Measurements from ENCODE around the gene CETP. TPM values are rescaled to one million over a fixed set of nuclear protein-coding genes. Genes with fewer than 3 reads are reported as not detected.

The CETP gene
- total and polyA plus RNA-seq, 2 donors (not counting 1 experiment from before 2014, with no cell fraction given): 0.06 TPM; not detected in 1

- no peak overlapping the region for H3K4me3 ChIP-seq (replicated peaks in 1 of 4; ENCODE audit: control extremely low read depth in 1 of 4, insufficient read depth in 1 of 4, low read depth in 3 of 4, low read length in 4 of 4)
- no peak overlapping the region for H3K4me2 ChIP-seq (ENCODE audit: extremely low read depth, insufficient read depth, low read length)
- no peaks in the 10 kb centered on the region for H4K20me1 ChIP-seq (ENCODE audit: control insufficient read depth, extremely low read depth, insufficient read depth, low read length)
- no peak overlapping the region for H3K9ac ChIP-seq (ENCODE audit: insufficient read depth, low read length)
- no peak overlapping the region for H3K27ac ChIP-seq (ENCODE audit: insufficient read depth, low read length)
- TF ChIP-seq CTCF (conservative IDR thresholded peaks at IDR 0.05 in 1 of 2, IDR thresholded peaks at IDR 0.05 in 1 of 2; ENCODE audit: low read depth in 1 of 2, low read length in 2 of 2) (no peak), EZH2 (IDR thresholded peaks at IDR 0.05; ENCODE audit: low read length, missing control alignments) (no peak)
- H3K79me2 ChIP-seq (ENCODE audit: control insufficient read depth, insufficient read depth, low read length): no peaks in the 10 kb centered on the region
- no peaks in the 10 kb centered on the region for H3K27me3 ChIP-seq (ENCODE audit: control insufficient read depth, insufficient read depth, low read length)
- no peaks in the 10 kb centered on the region for H3K9me3 ChIP-seq (ENCODE audit: control insufficient read depth, insufficient read depth, low read depth, low read length)
- H2AFZ ChIP-seq (ENCODE audit: low read length): no peak overlapping the region
- no peaks in the 10 kb centered on the region for H3K36me3 ChIP-seq (ENCODE audit: control insufficient read depth, insufficient read depth, low read length)
- DNase-seq (ENCODE audit: low read depth in 2 of 2): no peak
- no peaks in the 10 kb centered on the region for H3K4me1 ChIP-seq (ENCODE audit: control insufficient read depth, extremely low read depth, insufficient read depth, low read length)
Measured at GRCh38 chr16:56977823-56978430, 16.2 kb downstream of the CETP start.

GRCh38 chr16:56980201-56980535 is 18.4 kb downstream of the CETP start:
- TF ChIP-seq EZH2 (IDR thresholded peaks at IDR 0.05; ENCODE audit: low read length, missing control alignments): no peak
- TF ChIP-seq CTCF (conservative IDR thresholded peaks at IDR 0.05 in 1 of 2, IDR thresholded peaks at IDR 0.05 in 1 of 2; ENCODE audit: low read depth in 1 of 2, low read length in 2 of 2): no peak
- no peaks in the 10 kb centered on the region for H3K27me3 ChIP-seq (ENCODE audit: control insufficient read depth, insufficient read depth, low read length)
- H3K79me2 ChIP-seq (ENCODE audit: control insufficient read depth, insufficient read depth, low read length): no peaks in the 10 kb centered on the region
- peaks cover 2% of the 10 kb centered on the region for H3K4me1 ChIP-seq (ENCODE audit: control insufficient read depth, extremely low read depth, insufficient read depth, low read length)
- no peak for DNase-seq (ENCODE audit: low read depth in 2 of 2)
- no peaks in the 10 kb centered on the region for H3K9me3 ChIP-seq (ENCODE audit: control insufficient read depth, insufficient read depth, low read depth, low read length)
- H4K20me1 ChIP-seq (ENCODE audit: control insufficient read depth, extremely low read depth, insufficient read depth, low read length): no peaks in the 10 kb centered on the region
- H2AFZ ChIP-seq (ENCODE audit: low read length): no peak overlapping the region
- H3K9ac ChIP-seq (ENCODE audit: insufficient read depth, low read length): no peak overlapping the region
- no peak overlapping the region for H3K27ac ChIP-seq (ENCODE audit: insufficient read depth, low read length)
- no peak overlapping the region for H3K4me3 ChIP-seq (replicated peaks in 1 of 4; ENCODE audit: control extremely low read depth in 1 of 4, insufficient read depth in 1 of 4, low read depth in 3 of 4, low read length in 4 of 4)
- no peak overlapping the region for H3K4me2 ChIP-seq (ENCODE audit: extremely low read depth, insufficient read depth, low read length)
- peaks cover 2% of the 10 kb centered on the region for H3K36me3 ChIP-seq (ENCODE audit: control insufficient read depth, insufficient read depth, low read length)

GRCh38 chr16:56980792-56981724 is 19.3 kb downstream of the CETP start:
- Histone ChIP-seq H3K9ac (ENCODE audit: insufficient read depth, low read length) (no peak overlapping the region), H3K4me2 (ENCODE audit: extremely low read depth, insufficient read depth, low read length) (no peak overlapping the region), H3K27ac (ENCODE audit: insufficient read depth, low read length) (no peak overlapping the region), H3K27me3 (ENCODE audit: control insufficient read depth, insufficient read depth, low read length) (no peaks in the 10 kb centered on the region), H2AFZ (ENCODE audit: low read length) (no peak overlapping the region), H3K4me3 (replicated peaks in 1 of 4; ENCODE audit: control extremely low read depth in 1 of 4, insufficient read depth in 1 of 4, low read depth in 3 of 4, low read length in 4 of 4) (no peak overlapping the region), H3K9me3 (ENCODE audit: control insufficient read depth, insufficient read depth, low read depth, low read length) (no peaks in the 10 kb centered on the region), H3K36me3 (ENCODE audit: control insufficient read depth, insufficient read depth, low read length) (peaks cover 2% of the 10 kb centered on the region), H3K79me2 (ENCODE audit: control insufficient read depth, insufficient read depth, low read length) (no peaks in the 10 kb centered on the region), H3K4me1 (ENCODE audit: control insufficient read depth, extremely low read depth, insufficient read depth, low read length) (peaks cover 9% of the 10 kb centered on the region), H4K20me1 (ENCODE audit: control insufficient read depth, extremely low read depth, insufficient read depth, low read length) (no peaks in the 10 kb centered on the region)
- TF ChIP-seq CTCF (conservative IDR thresholded peaks at IDR 0.05 in 1 of 2, IDR thresholded peaks at IDR 0.05 in 1 of 2; ENCODE audit: low read depth in 1 of 2, low read length in 2 of 2) (no peak), EZH2 (IDR thresholded peaks at IDR 0.05; ENCODE audit: low read length, missing control alignments) (no peak)
- no peak for DNase-seq (ENCODE audit: low read depth in 2 of 2)

Data from fibroblast of lung (primary cell).